Lung (tissue), 12 donors: ENCODE data around the gene EHD4. TPM values are rescaled to one million over a fixed set of nuclear protein-coding genes. Genes with fewer than 3 reads are reported as not detected.

ENCODE experiments used
- ATAC-seq: fragments of 200-7000 bp; cut with Tn5 transposase; one replicate; pipeline ENCODE4 v1.9.1; 2020; ENCODE audit warnings: moderate number of reproducible peaks; ENCODE audit not compliant: insufficient read depth, low FRiP score
- DNase-seq, 3 donors: peaks; one replicate each; pipeline ENCODE4 v3.0.0-alpha.2; 2013 to 2017
- H3K27ac ChIP-seq, 2 donors: one replicate each; pipeline ENCODE4 v1.5.1; 2013; ENCODE audit warnings: mild to moderate bottlenecking in 2 of 2, moderate library complexity in 2 of 2, control low read depth in 1 of 2, inconsistent platforms in 1 of 2, low read depth in 1 of 2, low read length in 1 of 2
- H3K27me3 ChIP-seq, 3 donors: one replicate each; pipeline ENCODE4 v1.5.1; 2013; ENCODE audit warnings: low read length in 2 of 3; ENCODE audit not compliant: control insufficient read depth in 3 of 3, insufficient read depth in 3 of 3
- H3K36me3 ChIP-seq, 4 donors: one replicate each; pipeline ENCODE4 v1.5.1; 2013; ENCODE audit warnings: low read length in 4 of 4, mild to moderate bottlenecking in 1 of 4, moderate library complexity in 1 of 4; ENCODE audit not compliant: control insufficient read depth in 4 of 4, insufficient read depth in 4 of 4
- H3K4me1 ChIP-seq, 5 donors: one replicate each; pipeline ENCODE4 v1.5.1; 2013; ENCODE audit warnings: low read length in 5 of 5, mild to moderate bottlenecking in 2 of 5, moderate library complexity in 1 of 5; ENCODE audit not compliant: control insufficient read depth in 5 of 5, insufficient read depth in 5 of 5
- H3K4me3 ChIP-seq: one replicate; pipeline ENCODE4 v1.5.1; 2013; ENCODE audit warnings: mild to moderate bottlenecking, control low read depth, moderate library complexity
- H3K9ac ChIP-seq, 2 donors: one replicate each; pipeline ENCODE4 v1.5.1; 2013; ENCODE audit warnings: low read length in 2 of 2, control low read depth in 1 of 2; ENCODE audit not compliant: insufficient read depth in 1 of 2
- H3K9me3 ChIP-seq, 4 donors: one replicate each; pipeline ENCODE4 v1.5.1; 2013; ENCODE audit warnings: low read length in 3 of 4, mild to moderate bottlenecking in 1 of 4, moderate library complexity in 1 of 4; ENCODE audit not compliant: control insufficient read depth in 4 of 4, insufficient read depth in 3 of 4
- CTCF ChIP-seq: IDR thresholded peaks from 2 replicates; pipeline ENCODE4 v1.5.1; 2012; ENCODE audit warnings: mild to moderate bottlenecking; ENCODE audit errors: control extremely low read depth, extremely low read depth
- WGBS, 2 donors: extraction: QIAGEN DNeasy Blood & Tissue Kit; methylation state at CpG; one replicate each; pipeline ENCODE4 v1.1.7; 2013; 5-methylcytosine and 5-hydroxymethylcytosine counted together
- polyA plus RNA-seq, 2 donors: library from polyadenylated mRNA; stranded (reverse); fragments of 200-250 nt; gene quantifications; one replicate each; pipeline ENCODE4 v1.2.1, GENCODE V29; 2013
- total RNA-seq, 2 donors: library from RNA; depleted of rRNA in 1 of 2; stranded (reverse); fragments of >200 nt in 1 of 2; gene quantifications; one replicate each; pipeline ENCODE4 v1.2.1, GENCODE V29; 2014 to 2021
- donor health status: control.
- donor health status: control.
- donor health status: Bipolar disorder and iron deficiency.
- donor health status: healthy.
- donor health status: DM: yes; HTN: yes; CAD: no.

EHD4 gene
- total and polyA plus RNA-seq, 4 donors: 16.4 to 36.3 (median 25.9) TPM

DNA sequence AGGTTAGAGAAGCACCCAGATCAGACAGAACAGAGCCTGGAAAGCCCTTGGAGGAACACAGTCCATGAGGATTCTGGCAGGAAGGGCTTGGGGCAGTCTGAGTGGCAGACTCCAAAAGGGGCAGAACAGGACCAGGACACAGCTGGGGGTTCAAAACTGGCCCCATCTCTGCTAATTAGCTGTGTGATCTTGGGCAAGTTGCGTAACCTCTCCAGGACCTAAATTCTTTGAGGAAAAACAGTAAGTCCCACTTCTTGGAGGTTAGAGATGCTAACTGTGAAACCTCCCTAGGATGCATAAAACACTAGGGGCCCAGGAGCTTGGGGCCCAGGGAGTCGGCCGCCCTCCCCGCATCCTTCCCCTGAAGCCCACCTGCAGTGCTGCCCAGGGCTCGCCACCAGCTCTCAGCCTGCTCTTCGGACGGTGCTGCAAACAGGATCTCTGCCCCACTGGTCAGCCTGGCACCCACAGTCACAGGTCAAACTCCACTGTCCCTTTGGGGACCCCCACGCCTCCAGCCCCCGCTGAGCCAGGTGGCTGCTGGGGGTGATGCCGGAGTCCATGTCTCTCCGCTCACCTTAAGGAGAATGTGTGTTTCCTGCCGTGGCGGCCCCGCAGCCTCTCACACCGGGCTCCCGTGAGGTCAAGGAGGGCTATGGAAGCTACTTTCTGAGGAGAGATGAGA is 121.7 kb downstream of the EHD4 start:
- no peak overlapping the region for H3K9ac ChIP-seq
- H3K27ac ChIP-seq: no peak overlapping the region
- peaks cover 0 to 34% (median 15%) of the 10 kb centered on the region in 4 donors for H3K36me3 ChIP-seq
- no peak overlapping the region for H3K4me3 ChIP-seq
- no peak for DNase-seq
- TF ChIP-seq CTCF: no peak
- peaks cover 0 to 63% (median 2%) of the 10 kb centered on the region in 5 donors for H3K4me1 ChIP-seq
- no peaks in the 10 kb centered on the region for H3K27me3 ChIP-seq
- no peak for ATAC-seq
- WGBS, 2 donors: 70 to 77% methylated on average over 16 of the region's 16 CpGs
- no peaks in the 10 kb centered on the region for H3K9me3 ChIP-seq

GRCh38 chr15:41849861-41850260 is 122.5 kb downstream of the EHD4 start:
- no peak for DNase-seq
- H3K4me1 ChIP-seq: peaks cover 0 to 55% (median 2%) of the 10 kb centered on the region in 5 donors
- no peaks in the 10 kb centered on the region for H3K27me3 ChIP-seq
- no peak overlapping the region for H3K9ac ChIP-seq
- no peak for TF ChIP-seq CTCF
- H3K36me3 ChIP-seq: peaks cover 0 to 41% (median 15%) of the 10 kb centered on the region in 4 donors
- H3K9me3 ChIP-seq: no peaks in the 10 kb centered on the region
- no peak overlapping the region for H3K4me3 ChIP-seq
- peak overlapping the region in 1 of 2 donors; percentile 8 for H3K27ac ChIP-seq
- WGBS, 2 donors: 57 to 76% methylated on average over 8 of the region's 8 CpGs
- peak; percentile 25 for ATAC-seq

DNA sequence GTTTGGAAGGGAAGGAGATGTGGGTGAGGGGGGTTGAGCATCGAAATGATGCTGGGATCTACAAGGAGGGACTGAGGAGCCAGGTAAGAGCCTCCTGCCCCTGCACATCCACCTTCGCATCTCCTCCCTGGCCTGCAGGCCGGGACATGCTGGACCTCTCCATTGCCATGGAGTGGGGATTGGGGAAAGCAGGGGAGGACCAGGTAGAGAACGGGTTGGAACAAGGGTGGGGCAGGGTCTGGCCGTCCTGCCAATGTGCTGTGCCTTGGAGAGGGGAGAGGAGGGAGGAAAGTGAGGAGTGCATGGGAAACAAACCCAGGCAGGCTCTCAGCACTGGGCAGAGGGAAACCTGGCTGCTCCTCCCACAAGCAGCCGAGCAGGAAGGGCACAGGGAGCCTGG is 123.2 kb downstream of the EHD4 start:
- TF ChIP-seq CTCF: no peak
- DNase-seq (no peak), ATAC-seq (no peak)
- no peak overlapping the region for H3K9ac ChIP-seq
- H3K9me3 ChIP-seq: no peaks in the 10 kb centered on the region
- H3K4me3 ChIP-seq: no peak overlapping the region
- H3K4me1 ChIP-seq: peaks cover 0 to 49% (median 2%) of the 10 kb centered on the region in 5 donors
- H3K27ac ChIP-seq: no peak overlapping the region
- WGBS, 2 donors: 71 to 87% methylated on average over 6 of the region's 6 CpGs
- peaks cover 0 to 48% (median 15%) of the 10 kb centered on the region in 4 donors for H3K36me3 ChIP-seq
- no peaks in the 10 kb centered on the region for H3K27me3 ChIP-seq
